GM19452 (cell line): ENCODE data around the gene OCLN.
"Not testable (repeated sequence)": the region's sequence is repeated elsewhere in the genome, so short reads cannot be mapped to it uniquely, and the experiment has no call there.

Experiments used
- ATAC-seq: cut with Tn5 transposase; IDR thresholded peaks from one replicate; pipeline ENCODE4 v1.9.1; 2021; ENCODE audit not compliant: unreplicated experiment

The OCLN gene, protein sequence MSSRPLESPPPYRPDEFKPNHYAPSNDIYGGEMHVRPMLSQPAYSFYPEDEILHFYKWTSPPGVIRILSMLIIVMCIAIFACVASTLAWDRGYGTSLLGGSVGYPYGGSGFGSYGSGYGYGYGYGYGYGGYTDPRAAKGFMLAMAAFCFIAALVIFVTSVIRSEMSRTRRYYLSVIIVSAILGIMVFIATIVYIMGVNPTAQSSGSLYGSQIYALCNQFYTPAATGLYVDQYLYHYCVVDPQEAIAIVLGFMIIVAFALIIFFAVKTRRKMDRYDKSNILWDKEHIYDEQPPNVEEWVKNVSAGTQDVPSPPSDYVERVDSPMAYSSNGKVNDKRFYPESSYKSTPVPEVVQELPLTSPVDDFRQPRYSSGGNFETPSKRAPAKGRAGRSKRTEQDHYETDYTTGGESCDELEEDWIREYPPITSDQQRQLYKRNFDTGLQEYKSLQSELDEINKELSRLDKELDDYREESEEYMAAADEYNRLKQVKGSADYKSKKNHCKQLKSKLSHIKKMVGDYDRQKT

DNA sequence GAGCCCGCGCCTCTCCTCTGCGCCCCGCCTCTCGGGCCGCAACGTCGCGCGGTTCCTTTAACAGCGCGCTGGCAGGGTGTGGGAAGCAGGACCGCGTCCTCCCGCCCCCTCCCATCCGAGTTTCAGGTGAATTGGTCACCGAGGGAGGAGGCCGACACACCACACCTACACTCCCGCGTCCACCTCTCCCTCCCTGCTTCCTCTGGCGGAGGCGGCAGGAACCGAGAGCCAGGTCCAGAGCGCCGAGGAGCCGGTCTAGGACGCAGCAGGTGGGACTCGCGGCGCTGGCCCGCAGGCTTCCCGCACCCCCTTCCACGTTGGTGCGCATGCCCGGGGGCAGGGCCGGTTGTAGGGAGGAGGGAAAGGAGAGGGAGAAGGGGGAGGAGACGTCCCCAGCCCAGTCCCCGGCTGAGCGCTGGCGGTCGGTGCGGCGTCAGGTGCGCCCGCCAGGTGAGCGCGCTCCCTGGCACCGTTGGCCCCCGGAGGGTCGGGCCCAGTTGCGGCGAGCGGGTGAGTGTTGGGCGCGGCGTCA, at the start of gene OCLN:
Gene OCLN (plus strand): TSS at position 400 of the 532 bp plus-strand sequence. CDS start 11,455 bp downstream, outside the sequence.
- ATAC-seq, result peak; percentile 45

DNA sequence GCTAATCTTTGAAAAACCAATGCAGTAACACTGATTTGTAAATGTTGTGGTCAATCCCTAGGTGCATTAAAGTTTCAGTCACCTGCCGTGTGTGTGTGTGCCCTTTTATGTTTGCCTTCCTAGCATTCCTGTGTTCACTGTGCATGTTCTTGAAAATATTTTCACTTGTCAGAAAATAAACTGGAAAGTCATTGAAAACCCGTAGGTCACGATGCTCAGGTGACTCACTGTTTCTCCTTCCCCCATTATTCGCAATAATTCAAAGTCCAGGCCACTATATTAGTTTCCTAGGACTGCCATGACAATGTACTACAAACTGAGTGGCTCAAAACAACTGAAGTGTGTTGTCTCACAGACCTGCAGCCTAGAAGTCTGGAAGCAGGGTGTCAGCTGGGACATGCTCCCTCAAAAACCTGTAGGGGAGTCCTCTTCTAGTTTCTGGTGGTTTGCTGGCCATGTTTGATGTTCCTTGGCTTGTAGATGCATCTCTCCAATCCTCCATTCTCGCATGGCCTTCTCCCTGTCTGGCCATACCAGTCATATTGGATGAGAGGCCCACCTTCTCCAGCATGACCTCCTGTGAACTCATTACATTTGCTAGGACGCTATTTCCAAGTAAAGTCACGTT, 48.3 kb upstream of the OCLN start:
- no peak for ATAC-seq

DNA sequence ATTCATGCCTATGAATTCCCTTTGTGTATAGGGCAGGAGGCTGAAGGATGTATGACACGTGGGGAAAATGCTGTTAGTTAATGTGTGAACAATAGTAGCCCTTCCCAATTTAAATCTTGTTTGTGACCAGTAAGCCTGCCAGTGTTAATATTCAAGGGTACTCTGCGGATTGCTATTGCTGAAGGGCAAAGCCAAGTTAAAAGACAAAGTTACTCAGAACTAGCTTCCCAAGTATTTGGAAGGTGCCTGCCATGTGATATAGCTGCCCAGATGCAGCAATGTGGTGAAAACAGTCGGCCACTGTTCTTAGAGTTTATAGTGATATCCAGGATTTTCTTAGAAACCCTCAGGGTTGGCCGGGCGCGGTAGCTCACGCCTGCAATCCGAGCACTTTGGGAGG, 43.1 kb upstream of the OCLN start:
- no peak for ATAC-seq

DNA sequence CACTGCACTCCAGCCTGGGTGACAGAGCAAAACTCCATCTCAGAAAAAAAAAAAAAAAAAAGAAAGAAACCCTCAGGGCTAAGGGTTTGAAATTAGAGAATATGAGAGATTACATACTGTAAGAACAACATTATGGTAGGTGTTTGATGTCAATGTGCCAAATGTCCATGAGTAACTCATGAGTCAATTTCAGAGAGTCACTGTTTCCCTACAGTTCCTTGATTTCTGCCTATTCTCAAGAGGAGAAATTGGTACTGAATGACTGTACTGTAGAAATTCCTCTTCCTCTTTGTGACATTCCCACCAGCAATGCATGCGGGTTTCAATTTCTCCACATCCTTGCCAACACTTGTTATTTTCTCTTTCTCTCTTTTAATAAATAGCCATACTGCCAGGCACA, 42.5 kb upstream of the OCLN start:
- ATAC-seq, result no peak

DNA sequence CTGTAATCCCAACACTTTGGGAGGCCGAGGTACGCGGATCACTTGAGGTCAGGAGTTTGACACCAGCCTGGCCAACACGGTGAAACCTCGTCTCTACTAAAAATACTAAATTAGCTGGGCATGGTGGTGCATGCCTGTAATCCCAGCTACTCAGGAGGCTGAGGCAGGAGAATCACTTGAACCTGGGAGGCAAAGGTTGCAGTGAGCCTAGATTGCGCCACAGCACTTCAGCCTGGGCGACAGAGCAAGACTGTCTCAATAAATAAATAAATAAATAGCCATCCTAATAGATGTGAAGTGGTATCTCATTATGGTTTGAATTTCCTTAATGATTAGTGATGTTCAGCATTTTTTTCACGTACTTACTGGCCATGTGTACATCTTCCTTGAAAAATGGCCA, 42.1 kb upstream of the OCLN start:
- ATAC-seq, result not testable (repeated sequence)

DNA sequence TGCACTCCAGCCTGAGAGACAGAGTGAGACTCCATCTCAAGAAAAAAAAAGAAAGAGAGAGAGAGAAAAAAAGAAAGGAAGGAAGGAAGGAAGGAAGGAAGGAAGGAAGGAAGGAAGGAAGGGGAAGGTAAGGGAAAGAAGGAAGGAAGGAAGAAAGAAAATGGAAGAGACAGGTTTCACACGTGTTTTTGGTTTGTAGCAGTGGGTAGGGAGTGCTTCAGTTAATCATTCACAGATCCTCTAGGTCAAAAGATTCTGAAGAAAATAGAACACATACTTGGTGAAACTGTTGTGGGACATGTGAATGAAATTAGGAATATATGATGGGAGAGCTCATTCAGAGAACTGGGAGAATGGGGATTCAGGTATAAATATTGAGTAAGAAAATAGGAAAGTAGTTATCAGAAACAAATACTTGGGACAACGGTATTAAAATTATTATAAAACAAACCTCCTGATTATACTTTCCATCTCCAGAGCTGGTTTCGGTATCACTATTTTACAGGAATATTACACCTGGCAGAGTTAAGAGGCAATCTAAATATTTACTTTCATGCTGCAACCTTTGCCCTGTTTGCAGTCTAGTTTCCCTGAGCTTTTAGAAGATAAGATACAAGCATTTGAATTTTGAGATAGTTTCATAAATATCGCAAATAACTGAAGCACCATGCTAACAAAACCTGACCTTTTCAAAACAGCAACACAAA, 40.5 kb upstream of the OCLN start:
- ATAC-seq, result no peak

DNA sequence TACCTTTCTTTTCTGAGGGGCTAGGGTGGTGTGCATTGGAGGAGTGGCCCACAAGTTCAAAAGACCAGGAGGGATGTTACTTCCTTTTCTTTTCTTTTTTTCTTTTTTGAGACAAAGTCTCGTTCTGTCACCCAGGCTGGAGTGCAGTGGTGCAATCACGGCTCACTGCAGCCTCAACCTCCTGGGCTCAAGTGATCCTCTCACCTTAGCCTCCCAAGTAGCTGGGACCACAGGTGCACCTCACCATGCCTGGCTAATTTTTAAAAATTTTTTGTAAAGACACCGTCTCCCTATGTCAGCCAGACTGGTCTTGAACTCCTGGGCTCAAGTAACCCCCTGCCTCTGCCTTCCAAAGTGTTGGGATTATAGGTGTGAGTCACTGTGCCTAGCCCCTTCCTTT, 39.1 kb upstream of the OCLN start:
- ATAC-seq, result not testable (repeated sequence)

DNA sequence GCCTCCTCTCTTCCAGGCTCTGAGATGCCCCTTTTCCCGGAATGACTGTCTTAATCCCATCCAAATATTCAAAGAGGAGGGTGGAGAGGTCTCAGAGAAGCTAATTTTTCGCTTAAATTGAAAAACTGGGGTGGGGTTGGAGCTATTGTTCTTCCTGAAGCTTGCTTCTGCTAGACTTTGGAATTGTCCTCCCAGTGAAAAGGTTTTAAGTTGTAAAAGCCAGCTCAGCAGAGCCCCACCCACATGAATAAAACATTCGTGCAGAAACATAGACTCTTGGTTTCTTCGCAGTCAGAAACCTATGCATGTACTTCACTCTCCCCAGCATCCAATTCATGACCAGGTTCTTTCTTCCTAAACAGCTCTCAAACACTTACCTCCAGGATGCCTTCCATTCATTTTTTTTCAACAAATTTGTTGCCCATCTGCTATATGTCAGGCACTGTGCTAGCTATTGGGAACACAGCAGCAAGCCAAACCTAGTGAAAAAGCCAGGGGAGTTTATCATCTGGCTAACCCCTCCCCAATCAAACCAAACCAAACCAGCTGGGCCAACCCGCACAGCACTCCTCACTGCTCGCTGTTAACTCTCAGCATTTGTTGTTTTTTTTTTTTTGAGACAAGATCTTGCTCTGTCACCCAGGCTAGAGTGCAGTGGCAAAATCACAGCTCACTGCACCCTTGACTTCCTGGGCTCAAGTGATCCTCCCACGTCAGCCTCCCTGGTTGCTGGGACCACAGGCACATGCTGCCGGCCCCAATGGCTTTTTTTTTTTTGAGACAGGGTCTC, 37.9 kb upstream of the OCLN start:
- ATAC-seq, result no peak

DNA sequence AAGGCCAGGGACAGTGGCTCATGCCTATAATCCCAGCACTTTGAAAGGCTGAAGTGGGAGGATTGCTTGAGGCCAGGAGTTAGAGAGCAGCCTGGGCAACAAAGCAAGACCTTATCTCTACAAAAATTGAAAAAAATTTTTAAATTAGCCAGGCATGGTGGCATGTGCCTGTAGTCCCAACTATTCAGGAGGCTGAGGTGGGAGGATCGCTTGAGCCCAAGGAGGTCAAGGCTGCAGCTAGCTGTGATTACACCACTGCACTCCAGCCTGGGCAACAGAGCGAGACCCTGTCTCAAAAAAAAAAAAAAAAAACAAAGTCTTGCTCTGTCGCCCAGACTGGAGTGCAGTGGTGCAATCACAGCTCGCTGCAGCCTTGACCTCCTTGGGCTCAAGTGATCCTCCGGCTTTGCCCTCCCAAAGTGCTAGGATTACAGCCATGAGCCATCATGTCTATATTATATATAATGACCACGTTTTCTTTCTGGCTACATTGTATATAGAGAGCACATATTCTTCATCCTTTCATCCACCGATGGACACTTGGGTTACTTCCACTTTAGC, 37.1 kb upstream of the OCLN start:
- ATAC-seq, result not testable (repeated sequence)

DNA sequence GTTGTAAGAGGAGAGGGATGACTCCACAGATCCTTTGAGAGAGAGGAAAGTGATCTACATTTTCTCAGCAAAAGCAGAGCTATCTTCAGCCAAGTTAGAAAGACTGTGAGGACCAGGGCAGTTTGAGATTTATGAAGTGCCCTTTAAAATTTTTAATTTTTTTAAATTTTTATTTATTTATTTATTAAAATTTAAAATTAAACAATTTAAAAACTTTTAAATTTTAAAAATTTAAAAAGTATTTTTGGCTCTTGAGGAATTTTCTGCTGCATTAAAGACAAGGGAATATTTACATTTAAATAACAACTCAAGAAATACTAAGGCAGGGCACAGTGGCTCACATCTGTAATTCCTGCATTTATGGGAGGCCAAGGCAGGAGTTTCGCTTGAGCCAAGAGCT, 30.4 kb upstream of the OCLN start:
- ATAC-seq, result no peak

DNA sequence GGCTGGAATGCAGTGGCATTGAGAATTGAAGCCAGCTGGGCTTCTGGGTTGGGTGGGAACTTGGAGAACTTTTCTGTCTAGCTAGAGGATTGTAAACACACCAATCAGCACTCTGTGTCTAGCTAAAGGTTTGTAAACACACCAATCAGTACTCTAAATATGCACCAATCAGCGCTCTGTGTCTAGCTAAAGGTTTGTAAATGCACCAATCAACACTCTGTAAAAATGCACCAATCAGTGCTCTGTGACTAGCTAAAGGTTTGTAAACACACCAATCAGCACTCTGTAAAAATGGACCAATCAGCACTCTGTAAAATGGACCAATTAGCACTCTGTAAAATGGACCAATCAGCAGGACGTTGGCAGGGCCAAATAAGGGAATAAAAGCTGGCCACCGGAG, 26.2 kb upstream of the OCLN start:
- ATAC-seq, result not testable (repeated sequence)

DNA sequence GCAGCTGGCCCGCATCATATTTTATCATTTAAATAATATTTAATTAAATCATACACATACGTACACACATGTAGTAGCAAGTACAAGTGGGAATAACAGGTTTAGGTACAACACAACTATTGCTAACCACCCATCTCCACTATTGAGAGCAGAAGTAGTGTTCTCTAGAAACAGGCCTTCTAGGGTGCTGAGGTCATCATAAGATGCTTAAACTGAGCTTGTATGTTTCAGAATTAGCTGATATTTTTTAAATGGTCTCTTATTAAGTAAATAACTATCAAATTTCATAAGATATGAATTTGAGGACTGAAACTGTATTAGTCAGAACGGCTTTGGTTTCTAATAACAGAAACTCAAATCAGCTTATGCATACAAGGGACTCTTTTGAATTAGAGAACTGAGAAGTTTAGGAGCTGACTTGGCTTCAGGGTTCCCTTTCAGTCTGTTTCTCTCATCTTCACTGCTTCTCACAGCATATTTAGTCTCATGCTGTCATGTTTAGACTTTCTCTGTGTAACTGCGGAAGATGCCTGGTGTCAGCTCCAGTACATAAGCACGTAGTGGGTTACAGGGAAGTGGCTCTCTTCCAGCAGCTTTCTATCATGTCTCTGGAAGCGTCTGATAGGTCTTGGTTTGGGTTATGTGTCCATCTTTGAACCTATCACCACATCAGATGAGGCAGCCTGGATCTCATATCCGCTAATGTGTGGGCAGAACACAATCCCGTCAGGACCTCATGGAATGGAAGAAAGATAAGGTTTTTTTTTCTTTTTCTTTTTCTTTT, 25.0 kb upstream of the OCLN start:
- ATAC-seq, result peak; percentile 92

DNA sequence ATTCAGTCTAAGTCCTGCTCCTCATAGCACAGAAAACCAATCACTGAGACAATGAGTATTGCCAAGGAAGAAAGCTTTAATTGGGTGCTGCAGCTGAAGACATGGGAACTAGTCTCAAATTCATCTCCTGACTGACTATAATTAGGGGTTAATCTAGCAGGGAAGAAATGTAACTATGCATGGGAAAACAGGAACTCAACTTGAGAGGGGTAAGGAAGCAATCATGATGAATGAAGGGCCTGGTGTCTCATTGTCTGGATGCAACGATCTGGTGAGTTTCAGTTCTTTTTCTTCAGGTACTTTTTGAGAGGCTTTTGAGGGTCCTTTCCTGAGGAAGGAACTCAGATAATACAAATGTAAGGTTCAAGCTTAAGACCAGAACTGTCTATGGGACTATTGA, 24.0 kb upstream of the OCLN start:
- ATAC-seq, result no peak

DNA sequence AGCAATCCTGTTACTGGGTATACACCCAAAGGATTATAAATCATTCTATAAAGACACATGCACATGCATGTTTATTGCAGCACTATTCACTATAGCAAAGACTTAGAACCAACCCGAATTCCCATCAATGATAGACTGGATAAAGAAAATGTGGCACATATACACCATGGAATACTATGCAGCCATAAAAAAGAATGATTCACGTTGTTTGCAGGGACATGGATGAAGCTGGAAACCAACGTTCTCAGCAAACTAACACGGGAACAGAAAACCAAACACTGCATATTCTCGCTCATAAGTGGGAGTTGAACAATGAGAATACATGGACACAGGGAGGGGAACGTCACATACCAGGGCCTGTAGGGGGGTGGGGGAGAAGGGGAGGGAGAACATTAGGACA, 21.1 kb upstream of the OCLN start:
- not testable (repeated sequence) for ATAC-seq

DNA sequence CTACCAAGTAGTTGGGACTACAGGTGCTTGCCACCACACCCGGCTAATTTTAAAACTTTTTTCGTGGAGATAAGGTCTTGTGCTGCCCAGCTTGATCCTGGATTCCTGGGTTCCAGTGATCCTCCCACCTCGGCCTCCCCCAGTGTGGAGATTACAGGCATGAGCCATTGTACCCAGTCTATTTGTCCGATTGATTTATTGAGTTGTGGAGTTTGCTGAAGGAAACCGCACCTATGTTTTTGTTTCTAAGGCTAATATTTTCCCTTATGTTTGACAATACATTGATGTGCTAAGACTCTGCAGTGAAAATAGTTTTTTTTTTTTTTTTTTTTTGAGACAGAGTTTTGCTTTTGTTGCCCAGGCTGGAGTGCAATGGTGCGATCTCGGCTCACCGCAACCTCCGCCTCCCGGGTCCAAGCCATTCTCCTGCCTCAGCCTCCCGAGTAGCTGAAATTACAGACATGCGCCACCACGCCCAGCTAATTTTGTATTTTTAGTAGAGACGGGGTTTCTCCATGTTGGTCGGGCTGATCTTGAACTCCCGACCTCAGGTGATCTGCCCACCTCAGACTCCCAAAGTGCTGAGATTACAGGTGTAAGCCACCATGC, 20.0 kb upstream of the OCLN start:
- not testable (repeated sequence) for ATAC-seq

DNA sequence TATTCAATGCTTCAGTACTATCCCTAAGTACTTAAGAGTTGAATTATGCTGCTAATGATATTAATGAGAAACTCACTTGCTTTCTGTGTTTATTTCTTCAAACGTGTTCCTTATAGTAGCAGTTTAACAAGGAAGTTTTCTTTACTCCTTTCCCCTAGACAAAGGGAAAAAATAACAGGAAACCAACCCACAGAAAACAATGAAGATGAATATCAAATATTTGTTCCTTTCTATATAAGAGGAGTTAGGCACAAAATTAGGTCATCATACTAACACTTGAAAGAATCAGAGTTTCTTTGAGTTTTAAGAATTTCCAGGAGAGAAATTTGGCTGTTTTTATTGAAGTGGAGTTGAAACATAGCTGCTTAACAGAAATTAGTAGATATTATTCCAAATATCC, 15.4 kb upstream of the OCLN start:
- no peak for ATAC-seq

DNA sequence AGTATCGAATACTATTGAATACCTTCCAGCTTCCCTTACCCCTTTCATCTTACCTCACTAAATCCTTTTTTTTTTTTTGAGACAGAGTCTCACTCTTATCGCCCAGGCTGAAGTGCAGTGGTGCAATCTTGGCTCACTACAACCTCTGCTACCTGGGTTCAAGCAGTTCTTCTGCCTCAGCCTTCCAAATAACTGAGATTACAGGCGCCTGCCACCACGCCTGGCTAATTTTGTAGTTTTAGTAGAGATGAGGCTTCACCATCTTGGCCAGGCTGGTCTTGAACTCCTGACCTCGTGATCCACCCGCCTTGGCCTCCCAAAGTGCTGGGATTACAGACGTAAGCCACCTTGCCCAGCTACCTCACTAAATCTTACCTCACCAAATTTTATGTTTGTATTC, 14.3 kb upstream of the OCLN start:
- not testable (repeated sequence) for ATAC-seq

DNA sequence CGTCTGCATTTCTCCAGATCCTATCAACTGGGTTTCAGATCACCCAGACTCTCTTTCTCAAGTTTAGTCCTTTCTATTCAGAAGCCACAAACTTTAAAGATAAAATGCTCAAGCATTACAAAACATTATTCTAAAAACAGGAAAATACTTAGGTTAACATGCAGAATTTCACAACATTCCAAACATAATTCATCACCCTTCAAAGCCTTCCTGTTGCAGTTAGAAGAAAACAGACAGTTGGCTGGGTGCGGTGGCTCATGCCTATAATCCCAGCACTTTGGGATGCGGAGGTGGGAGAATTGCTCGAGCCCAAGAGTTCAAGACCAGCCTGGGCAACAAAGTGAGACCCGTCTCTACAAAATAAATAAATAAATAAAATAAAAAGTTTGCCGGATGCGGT, 7.7 kb upstream of the OCLN start:
- no peak for ATAC-seq

DNA sequence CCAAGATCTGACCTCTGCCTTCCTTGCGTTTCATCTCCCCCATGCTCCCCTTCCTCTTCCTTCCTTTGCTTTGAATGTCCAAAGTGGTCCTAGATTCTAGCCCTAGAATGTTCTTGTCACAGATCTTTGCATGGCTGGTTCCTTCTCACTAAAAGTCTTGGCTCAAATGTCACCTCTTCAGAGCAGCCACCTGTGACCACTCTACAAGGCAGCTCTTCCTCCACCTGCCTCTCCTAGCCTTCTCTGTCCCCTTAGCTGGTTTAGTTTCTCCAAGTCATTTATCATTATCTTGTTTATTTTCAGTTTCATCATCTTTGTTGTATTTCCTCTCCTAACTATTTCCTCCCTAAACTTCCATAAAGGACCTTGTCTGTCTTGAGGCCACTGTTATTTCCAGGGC, 7.1 kb upstream of the OCLN start:
- no peak for ATAC-seq
